ENCODE results near the gene MLIP.
"Not testable (repeated sequence)": the region's sequence is repeated elsewhere in the genome, so short reads cannot be mapped to it uniquely, and the experiment has no call there.

Gene MLIP

DNA sequence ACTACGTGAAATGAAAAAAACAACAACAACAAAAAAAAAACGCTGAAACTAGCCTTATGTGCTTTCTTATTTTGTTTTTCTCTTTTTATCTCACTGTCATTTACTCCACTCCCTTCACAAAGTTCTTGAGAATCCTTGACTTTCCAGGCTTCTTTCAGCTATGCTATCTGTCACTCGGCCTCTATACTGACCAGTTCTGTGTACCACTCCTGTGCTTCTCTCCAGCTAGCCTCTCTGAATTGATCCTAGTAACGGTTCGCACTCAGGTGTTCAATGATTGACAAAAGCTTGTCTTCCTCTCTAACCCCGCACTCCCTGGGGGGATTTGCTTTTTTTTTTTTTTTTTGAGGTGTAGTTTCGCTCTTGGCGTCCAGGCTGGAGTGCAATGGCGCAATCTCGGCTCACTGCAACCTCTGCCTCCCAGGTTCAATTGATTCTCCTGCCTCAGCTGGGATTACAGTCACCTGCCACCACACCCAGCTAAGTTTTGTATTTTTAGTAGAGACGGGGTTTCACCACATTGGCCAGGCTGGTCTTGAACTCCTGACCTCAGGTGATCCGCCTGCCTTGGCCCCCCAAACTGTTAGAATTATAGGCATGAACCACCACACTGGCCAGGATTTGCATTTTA, 31.8 kb downstream of the MLIP start:
- DNase-seq, result no peak

GRCh38 chr6:54151861-54152260, 40.6 kb downstream of the MLIP start:
- no peak for DNase-seq

GRCh38 chr6:54156650-54157250, 45.5 kb downstream of the MLIP start:
- DNase-seq, result no peak

GRCh38 chr6:54157405-54157804, 46.2 kb downstream of the MLIP start:
- no peak for DNase-seq

- DNase-seq, result no peak
These were observed 61.8 kb downstream of the MLIP start for GRCh38 chr6:54173089-54173488.

DNA sequence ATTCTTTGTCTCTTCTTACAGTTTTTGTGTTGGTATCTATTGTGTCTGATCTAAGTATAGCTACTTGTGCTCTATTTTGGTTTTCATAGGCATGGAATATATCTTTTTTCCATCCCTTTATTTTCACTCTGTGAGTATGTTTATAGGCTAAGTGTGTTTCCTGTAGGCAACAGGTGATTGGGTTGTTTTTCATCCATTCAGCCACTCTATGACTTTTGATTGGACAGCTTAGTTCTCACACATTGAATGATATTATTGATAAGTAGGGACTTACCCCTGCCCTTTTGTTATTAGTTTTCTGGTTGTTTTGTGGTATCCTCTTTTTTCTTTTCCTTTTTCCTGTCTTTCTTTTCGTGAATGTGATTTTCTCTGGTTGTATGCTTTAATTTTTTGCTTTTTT, 67.9 kb downstream of the MLIP start:
- no peak for DNase-seq

DNA sequence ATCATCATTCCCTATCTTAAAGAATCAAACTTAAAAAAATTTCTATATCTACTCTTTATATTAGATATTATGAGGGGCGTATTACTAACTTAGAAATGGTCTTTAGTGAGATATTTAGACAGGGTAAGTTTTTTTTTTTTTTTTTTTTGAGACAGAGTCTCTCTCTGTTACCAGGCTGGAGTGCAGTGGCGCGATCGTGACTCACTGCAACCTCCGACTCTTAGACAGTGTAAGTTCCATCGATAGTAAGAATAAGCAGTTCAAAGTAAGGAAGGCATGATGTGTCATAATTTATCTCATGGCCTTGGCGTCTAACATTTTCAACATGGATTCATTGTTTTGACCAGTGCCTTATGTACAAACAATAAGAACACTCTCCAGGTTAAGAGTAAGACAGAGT, 72.4 kb downstream of the MLIP start:
- no peak for DNase-seq

DNA sequence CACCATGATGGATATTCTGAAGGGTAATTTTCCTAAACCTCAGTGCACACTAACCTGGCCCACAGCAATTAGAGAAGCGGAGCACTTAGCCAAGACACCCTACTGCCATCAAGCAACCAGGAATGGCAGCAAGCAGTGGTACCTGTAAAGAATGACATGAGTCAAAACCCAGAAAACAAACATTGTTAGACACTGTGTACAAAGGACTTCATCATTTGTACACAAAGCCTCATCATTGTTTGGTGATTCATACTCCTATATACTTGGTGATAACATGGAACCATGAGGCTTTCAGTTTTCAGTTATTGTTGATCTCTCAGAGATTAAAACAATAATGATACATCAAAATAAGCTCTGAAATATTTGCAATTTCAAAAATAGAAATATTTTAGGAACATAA, 74.6 kb downstream of the MLIP start:
- no peak for DNase-seq

DNA sequence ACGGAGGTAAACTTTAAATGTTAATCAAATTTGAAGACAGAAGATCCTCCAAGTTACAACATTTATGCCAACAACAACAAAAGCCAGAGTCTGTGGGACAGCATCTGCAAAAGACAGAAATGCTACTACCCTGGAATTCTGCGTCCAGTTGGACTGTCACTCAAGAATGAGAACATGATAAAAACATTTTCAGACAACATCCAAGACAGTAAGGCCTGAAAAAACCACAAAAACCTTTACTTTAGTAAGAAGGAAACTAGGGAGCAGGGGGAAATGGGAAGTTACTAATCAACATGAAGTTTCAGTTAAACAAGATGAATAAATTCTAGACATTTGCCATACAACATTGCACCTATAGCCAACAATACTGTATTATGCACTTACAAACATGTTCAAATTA, 77.6 kb downstream of the MLIP start:
- DNase-seq, result no peak

- no peak for DNase-seq
These were observed 80.2 kb downstream of the MLIP start for GRCh38 chr6:54191461-54191860.

- DNase-seq, result no peak
These were observed 81.8 kb downstream of the MLIP start for GRCh38 chr6:54192993-54193392.

GRCh38 chr6:54193560-54193959, 82.3 kb downstream of the MLIP start:
- DNase-seq, result no peak

DNA sequence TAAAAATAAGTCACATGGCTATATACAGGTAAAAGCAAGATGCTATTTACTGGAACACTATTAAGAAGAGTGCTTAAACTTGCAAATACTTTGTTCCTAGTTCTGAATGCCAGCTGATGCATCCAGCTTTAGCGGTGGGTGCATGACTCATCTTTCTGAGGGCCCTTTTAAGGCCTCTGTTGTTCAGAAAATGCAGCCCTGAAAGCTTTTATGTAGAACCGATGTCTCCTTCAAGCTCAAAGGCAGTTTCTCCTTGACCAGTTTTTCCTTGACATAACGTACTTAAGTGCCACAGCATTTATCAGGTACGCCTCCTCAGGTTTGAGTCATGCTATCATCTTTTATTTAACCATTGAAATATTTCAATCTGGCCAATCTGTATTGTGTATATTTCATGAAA, 82.8 kb downstream of the MLIP start:
- no peak for DNase-seq

GRCh38 chr6:54195637-54196036, 84.4 kb downstream of the MLIP start:
- no peak for DNase-seq

DNA sequence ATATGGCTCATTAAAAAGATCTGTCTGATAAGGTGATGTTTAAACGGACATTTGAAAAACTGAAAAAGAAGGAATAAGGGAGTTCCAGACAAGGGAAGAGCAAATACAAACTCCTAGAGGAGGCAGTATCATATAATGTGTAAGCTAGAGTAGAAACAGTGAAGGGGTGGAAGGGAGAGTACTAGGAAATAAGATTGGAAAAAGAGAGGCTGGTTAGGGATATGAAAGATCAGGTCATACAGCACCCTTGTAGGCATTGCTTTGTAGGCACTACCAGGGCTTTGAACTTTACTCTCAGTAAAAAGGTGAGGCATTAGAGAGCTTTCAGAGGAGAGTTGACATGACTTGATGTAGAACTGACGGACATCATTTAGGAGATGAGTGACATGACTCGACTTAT, 85.7 kb downstream of the MLIP start:
- DNase-seq, result no peak

DNA sequence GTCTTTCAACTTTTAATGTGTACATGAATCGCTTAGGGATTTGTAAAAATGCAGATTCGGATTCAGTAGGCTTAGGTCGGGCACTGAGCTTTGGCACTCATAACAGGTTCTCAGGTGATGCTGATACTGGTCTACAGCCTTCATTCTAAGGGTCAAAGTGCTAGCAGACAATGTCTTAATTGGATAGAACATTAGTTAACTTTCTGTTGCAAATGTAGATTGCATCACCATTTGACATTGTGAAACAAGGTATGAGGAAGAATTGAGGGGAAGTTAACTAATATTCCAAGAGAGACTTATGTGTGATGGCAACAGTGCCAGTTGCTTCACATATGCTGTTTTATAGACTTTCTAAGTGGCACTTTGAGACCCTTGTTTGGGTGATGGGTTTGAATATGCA, 86.9 kb downstream of the MLIP start:
- DNase-seq, result no peak

DNA sequence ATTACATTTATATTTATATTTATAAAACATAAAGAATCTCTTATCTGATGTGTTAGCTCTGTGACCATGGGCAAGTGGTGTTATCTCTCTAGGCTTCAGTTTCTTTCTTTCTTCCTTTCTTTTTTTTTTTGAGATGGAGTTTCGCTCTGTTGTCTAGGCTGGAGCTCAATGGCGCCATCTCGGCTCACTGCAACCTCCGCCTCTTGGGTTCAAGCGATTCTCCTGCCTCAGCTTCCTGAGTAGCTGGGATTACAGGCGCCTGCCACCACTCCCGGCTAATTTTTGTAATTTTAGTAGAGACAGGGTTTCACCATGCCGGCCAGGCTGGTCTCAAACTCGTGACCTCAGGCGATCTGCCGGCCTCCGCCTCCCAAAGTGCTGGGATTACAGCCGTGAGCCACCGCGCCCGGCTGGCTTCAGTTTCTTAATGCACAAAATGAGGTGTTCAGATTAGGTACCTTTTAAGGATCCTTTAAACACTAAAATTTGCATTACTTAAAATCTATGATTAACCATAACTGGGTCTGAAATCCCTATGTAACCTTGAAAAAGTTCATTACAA, 92.3 kb downstream of the MLIP start:
- not testable (repeated sequence) for DNase-seq

DNA sequence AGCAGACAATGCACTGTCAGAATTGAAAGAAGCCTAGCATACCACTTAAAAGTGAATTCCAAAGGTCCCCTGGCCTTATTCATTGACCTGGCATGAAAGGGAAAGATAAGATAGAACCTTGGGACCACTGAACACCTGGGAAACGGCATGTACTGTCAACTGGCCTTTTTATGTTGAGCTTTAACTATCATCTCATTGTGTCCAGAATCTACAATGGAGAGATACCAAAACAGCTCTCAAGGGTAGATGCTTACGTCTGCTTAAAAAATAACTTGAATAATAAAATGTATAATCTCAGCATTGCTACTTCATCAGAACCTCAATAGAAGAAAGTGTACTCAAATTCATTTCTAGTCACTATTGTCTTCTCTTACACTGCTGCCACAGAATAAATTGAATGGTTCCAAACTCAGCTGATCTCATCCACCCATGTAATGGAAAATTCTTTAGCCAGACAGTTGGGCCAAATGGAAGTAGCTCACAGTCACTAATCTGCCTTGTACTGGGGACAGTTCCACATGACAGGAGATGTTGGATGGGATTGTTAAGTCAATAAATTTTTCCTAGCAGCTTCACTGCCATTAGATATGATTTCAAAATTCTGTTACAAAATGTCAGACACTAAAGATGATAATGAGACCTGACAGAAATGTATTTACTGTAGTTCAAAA, 93.8 kb downstream of the MLIP start:
- no peak for DNase-seq

DNA sequence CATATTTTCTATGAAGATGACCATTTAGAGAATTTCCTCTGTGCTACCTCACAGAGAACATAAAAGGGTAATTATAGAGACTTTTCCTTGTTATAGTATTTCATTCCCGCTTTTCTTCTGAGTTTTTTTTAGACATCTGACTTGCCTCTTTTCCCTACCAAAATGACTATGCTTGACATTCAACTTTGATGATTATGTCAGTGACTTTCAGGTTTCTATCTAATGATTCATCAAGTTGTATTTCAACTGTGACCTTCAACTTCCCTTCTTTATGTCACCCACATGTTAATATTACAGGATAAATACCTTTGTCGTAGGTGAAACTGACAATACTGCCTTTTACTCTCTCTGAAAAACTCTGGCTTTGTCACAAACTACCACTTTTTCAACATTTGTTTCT, 95.3 kb downstream of the MLIP start:
- DNase-seq, result no peak

GRCh38 chr6:54209983-54210382, 98.7 kb downstream of the MLIP start:
- DNase-seq, result not testable (repeated sequence)

GRCh38 chr6:54214286-54214685, 103.0 kb downstream of the MLIP start:
- no peak for DNase-seq

DNA sequence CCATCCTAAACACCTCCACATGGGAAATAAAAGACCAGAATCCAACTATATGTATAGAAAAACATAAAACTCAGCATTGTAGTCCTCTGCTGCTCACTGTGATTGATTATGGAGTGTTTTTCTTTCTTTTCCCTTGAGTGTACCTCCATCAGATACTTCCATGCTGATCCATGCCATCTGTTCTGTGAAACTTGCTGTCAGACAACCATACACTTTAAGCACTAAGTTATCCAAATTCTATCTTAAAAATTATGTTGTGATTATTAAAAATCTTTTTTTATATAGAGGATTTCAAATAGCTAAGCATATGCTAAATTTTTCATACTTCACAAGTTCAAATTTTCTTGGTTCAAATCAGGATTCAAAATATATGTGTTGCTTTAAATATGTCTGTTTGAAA, 105.1 kb downstream of the MLIP start:
- DNase-seq, result no peak

- DNase-seq, result no peak
These were observed 105.8 kb downstream of the MLIP start for GRCh38 chr6:54217018-54217417.

- DNase-seq, result no peak
These were observed 111.0 kb downstream of the MLIP start for GRCh38 chr6:54222217-54222616.

All from SHP77 treated with DMSO at 0.1 percent for 48 hours (cell line).